Measurements from ENCODE around the gene GRID2IP. TPM values are rescaled to one million over a fixed set of nuclear protein-coding genes. Genes with fewer than 3 reads are reported as not detected.

The GRID2IP gene
- total RNA-seq (2022; extraction: Qiagen RNA extraction; ENCODE audit: low read depth): 0.03 TPM in 1 of 5 replicates, not detected in the others

DNA sequence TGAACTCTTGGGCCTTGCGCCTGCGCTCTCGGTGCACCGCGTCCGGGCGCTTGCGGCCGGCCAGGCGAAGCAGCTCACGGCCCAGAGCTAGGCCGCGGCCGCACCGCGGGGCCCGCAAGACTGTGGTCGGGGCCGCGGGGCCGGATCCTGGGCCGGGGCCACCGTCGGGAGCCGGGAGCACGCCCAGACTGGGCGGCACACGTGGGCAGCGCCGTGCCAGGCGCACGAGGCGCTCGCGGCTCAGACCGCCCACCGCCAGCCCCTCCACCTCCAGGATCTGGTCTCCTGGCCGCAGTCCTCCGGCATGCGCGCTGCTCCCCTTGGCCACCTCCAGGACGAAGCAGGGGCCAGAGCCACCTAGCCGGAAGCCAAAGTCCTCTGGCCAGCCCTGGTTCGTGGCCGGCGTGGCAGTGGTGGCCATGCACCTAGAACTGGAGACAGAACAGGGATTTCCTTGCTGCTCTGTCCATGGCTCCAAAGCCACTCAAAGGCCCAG lies at the start of gene GRID2IP:
GRID2IP (minus strand) TSS at position 446 of the 496 bp plus-strand sequence; CDS start at position 421, 25 bp downstream.

GRCh38 chr7:6589829-6590644 lies 38.8 kb upstream of the GRID2IP start, which contains the start of gene INTS15:
INTS15 (plus strand) TSS chr7:6590021; CDS start chr7:6590284, 263 bp downstream.

DNA sequence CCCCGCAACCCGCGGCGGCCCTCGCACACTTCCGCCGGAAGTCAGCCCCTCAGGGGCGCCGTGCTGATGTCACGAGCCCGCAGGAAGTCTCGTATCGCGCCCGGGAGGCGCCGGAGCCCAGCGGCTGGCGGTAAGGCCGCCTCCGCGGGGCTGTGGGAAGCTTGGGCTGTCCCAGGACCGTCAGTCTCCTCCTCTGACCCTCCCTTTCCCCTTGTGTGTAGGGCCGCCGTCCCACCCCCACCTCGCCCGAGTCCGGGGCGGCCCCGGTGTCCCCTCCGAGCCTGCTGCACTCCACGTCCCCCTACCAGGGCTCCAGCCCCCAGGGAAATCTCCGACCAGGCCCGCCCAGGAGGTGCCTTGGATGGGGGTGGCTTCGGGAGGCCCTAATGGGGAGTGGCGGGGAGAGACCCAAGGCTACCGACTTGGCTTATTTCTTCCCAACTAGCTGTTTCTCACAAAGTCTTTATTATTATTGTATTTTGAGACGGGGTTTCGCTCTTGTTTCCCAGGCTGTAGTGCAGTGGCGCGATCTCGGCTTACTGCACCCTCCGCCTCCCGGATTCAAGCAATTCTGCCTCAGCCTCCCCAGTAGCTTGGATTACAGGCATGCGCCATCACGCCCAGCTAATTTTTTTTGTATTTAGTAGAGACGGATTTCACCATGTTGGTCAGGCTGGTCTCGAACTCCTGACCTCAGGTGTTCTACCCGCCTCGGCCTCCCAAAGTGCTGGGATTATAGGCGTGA lies 26.3 kb upstream of the GRID2IP start, which contains the start of gene ZDHHC4:
ZDHHC4 (plus strand) TSS at position 86 of the 745 bp plus-strand sequence. CDS start 3,108 bp downstream, outside the sequence.

DNA sequence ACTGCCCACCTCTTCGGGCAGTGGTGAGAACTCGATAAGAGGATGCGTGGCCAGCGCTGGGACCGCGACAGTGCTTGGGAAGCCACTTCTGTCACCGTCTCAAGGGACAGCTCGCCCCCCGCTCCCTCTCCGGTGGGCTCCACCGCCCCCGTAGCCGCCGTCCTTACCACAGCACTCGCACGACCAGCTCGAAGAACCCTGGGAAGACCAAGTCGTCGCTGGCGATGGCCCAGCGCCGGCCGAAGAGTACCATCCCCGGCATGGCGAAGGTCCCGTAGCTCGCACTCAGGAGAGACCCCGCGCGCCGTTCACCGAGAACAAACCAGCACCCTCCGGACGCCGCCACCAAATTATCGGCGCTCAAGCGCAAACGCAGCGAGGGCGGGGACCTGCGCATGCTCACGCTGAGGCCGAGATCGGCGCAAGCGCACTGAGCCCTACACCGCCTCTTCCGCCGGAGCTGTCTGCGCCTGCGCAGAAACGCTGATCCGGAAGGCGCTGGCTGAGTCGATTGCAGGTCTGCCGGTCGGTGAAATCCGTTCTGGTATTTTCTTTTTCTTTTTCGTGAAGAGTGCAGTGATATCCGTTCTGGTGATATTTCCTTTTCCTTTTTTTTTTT lies 103.6 kb downstream of the GRID2IP start, which contains the start of gene DAGLB:
DAGLB (minus strand) TSS at position 374 of the 619 bp plus-strand sequence; CDS start at position 262, 112 bp downstream.

Other genes with a start within 250 kb of the GRID2IP start
- 11.8 to 18.6 TPM (median 15.2 TPM) in 5 replicates for gene FAM220A, start 202.5 kb downstream of the GRID2IP start, total RNA-seq (2022; extraction: Qiagen RNA extraction; ENCODE audit: low read depth)
- gene RAC1, start 176.9 kb downstream of the GRID2IP start, total RNA-seq (2022; extraction: Qiagen RNA extraction; ENCODE audit: low read depth): 287 to 394 TPM (median 384 TPM) in 5 replicates
- gene DAGLB, start 103.5 kb downstream of the GRID2IP start, total RNA-seq (2022; extraction: Qiagen RNA extraction; ENCODE audit: low read depth): 20.2 to 26.8 TPM (median 24.8 TPM) in 5 replicates
- gene KDELR2, start 67.3 kb downstream of the GRID2IP start, total RNA-seq (2022; extraction: Qiagen RNA extraction; ENCODE audit: low read depth): 119 to 151 TPM (median 137 TPM) in 5 replicates
- gene ZDHHC4, start 26.0 kb upstream of the GRID2IP start, total RNA-seq (2022; extraction: Qiagen RNA extraction; ENCODE audit: low read depth): 44.4 to 51.8 TPM (median 49.7 TPM) in 5 replicates
- gene INTS15, start 38.6 kb upstream of the GRID2IP start, total RNA-seq (2022; extraction: Qiagen RNA extraction; ENCODE audit: low read depth): 19.0 to 28.8 TPM (median 24.4 TPM) in 5 replicates
- gene ZNF853, start 64.1 kb upstream of the GRID2IP start, total RNA-seq (2022; extraction: Qiagen RNA extraction; ENCODE audit: low read depth): 1.7 to 2.9 TPM (median 2.5 TPM) in 5 replicates
- 8.8 to 14.3 TPM (median 13.4 TPM) in 5 replicates for gene ZNF316, start 85.9 kb upstream of the GRID2IP start, total RNA-seq (2022; extraction: Qiagen RNA extraction; ENCODE audit: low read depth)
- gene ZNF12, start 155.5 kb upstream of the GRID2IP start, total RNA-seq (2022; extraction: Qiagen RNA extraction; ENCODE audit: low read depth): 9.6 to 13.7 TPM (median 11.5 TPM) in 5 replicates
- 0.06 to 0.09 TPM (median 0.06 TPM) in 3 of 5 replicates, not detected in the others for gene RSPH10B2, start 202.6 kb upstream of the GRID2IP start, total RNA-seq (2022; extraction: Qiagen RNA extraction; ENCODE audit: low read depth)